Activated CD8-positive, alpha-beta memory T cell treated with anti-CD3 and anti-CD28 coated beads for 36 hours (primary cell): Measurements from ENCODE around the gene ID2. TPM values are rescaled to one million over a fixed set of nuclear protein-coding genes. Genes with fewer than 3 reads are reported as not detected.
"Not testable (repeated sequence)": the region's sequence is repeated elsewhere in the genome, so short reads cannot be mapped to it uniquely, and the experiment has no call there.

Experiments
- CTCF ChIA-PET: fragments of 350-600 bp; sonication (Branson Sonifier 250); formaldehyde crosslinking; loops from one replicate; lab custom pipeline; 2021; ENCODE audit warnings: antibody characterized with exemption; lab: Charles Lee
- POLR2A ChIA-PET: fragments of 350-600 bp; sonication (Branson Sonifier 250); formaldehyde crosslinking; loops from one replicate; lab custom pipeline; 2021; ENCODE audit warnings: antibody characterized with exemption; lab: Charles Lee
- total RNA-seq, 2 experiments: library from RNA; stranded (reverse); gene quantifications; one replicate each; pipeline ENCODE4 v1.2.3, GENCODE V29; 2021

The ID2 gene
- total RNA-seq, 2 experiments from 2014 or later = 125 to 133 TPM

DNA sequence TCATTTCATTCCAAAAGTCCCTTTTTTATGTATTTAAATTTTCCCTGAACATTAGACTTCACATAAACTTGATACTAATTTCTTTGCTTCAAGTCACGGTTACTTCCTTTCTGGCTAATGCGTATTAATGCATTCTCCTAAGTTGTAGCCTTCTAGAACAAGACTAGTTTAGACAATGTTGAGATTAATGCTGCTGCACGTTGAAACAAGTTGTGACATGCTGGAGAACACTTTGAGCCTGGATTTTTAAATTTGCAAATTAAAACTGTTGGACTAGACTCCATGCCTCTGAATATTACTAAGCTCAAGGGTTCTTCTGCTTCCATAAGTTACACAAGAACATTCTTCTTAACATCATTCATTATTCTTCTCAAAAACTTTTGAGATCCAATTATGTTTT is 29.1 kb downstream of the ID2 start:
- POLR2A ChIA-PET = no interaction called here
- CTCF ChIA-PET = no interaction called here

DNA sequence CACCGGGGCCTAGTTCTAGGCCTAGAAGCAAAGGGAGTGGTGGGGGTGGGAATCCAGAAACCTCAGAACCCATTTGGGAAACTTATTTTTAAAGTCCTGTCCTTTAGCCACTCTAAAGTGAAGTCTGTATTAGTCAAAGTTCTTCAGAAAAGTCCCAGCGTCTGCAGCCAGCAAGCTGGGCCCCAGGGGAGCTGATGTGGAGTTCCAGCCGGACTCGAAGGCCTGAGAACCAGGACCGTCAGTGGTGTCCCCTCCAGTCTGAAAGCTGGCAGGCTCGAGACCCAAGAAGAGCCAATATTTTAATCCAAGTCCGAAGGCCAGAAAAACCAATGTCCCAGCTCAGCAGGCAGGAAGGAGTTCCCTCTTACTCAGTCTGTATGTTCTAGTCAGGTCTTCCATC is 32.4 kb downstream of the ID2 start:
- POLR2A ChIA-PET = no interaction called here
- CTCF ChIA-PET = no interaction called here

DNA sequence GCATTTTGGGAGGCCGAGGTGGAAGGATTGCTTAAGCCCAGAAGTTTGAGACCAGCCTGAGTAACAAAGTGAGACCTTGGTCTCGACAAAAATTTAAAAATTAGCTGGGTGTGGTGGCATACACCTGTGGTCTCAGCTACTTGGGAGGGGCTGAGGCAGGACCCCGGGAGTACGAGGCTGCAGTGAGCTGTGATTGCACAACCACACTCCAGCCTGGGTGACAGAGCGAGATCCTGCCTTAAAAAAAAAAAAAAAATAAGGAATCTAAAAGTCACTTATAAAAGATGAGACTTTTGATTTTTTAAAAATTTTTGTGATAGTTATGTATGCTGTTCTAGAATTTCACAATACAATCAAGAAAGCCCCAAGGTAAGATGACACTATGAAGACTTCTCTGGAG is 33.1 kb downstream of the ID2 start:
- POLR2A ChIA-PET = no interaction called here
- CTCF ChIA-PET = no interaction called here

DNA sequence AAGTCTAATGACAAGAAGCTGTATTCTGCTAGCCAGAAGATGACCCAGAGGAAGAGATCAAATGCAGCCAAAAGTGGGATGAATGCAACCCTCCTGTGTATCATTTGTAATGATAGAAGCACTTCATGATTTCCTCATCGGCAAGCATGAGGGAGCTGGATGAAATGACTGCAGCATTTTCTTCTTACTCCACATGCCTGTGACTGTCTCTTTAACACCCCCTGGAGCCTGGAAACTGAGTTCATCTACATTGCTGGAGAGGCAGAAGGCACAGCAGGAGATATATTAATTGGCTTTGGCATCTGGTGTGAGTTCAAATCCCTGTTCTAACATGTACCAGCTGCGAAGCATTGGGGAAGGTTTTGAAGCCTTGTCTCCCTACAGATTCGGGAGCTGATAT is 37.7 kb downstream of the ID2 start:
- ChIA-PET CTCF (no interaction called here), POLR2A (no interaction called here)

DNA sequence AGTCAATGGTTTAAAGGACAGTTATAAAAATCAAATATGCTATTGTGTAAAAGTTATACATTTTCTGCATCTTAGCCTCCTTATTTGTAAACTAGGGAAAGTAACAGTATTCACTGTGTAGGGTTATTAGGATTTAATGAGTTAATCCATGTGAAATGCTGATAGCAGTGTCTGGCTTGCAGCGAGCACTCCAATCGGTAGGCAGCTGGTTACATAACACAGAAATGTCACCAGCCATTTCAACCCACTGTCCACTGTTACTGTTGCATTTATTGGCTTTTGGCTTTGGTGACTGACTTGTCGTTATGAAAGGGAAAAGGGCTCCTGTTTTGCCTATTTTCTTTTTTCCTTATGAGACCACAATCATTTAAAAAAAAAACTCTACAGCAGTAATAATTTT is 38.9 kb downstream of the ID2 start:
- ChIA-PET CTCF (interaction anchor here (0.7 kb wide), 1 partner anchor 29 kb away, joined by 3 read pairs; no protein-coding TSS in a partner anchor), POLR2A (no interaction called here)

DNA sequence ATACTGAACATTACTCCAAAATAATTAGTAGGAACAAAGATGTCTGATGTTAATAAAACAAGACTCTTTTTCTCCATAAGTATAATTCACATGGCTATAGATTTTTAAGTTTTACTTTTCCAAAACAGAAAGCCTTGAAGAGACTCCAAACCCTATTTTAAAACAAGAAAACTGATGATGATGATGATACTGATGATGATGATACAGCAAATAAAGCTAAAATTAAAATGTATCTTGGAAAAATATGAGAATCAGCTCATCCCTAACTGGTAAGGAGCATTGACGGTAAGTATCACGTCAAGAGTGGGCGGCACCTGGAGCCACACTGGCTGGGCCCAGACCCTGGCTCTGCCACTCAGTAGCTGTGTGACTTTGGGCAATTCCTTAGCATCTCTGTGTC is 39.6 kb downstream of the ID2 start:
- CTCF ChIA-PET = interaction anchor here (0.7 kb wide), 1 partner anchor 28 kb away, joined by 3 read pairs; no protein-coding TSS in a partner anchor
- POLR2A ChIA-PET = no interaction called here

DNA sequence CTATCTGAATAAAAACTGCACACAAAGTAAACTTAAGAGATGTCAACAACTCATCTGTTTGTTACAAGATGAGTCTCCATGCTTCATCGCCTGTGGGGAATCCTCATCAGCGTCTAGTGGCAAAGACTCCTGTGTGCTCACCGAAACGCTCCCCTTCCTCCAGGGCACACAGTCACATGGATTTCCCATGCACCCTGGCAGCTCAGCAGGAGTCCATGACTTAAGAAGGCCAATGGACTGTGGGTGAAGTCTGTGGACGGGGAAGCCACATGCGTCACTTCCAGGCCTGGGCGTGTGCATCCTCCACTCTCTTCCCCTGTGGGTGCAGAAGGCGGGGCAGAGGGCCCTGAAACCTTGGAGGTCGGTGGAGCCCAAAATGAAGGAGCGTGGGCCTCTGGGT is 41.1 kb downstream of the ID2 start:
- POLR2A ChIA-PET = no interaction called here
- CTCF ChIA-PET = no interaction called here

DNA sequence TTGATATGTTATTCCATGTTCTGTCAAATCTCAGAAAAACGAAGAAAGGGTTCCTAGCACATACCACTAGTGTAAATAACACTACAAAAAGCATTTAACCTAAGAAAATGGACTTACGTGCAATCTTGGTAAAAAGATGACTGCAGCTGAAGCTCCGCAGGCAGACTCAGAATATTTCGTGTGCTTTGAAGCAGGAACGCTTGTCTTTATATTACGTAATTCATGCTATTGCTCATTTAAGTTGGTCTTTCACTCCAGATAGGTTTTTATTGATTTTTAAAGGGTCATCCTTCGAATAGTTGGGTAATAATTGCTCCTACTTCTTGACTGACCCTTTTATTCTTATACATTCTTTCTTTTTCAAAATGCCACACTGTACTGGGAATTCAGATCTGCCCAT is 44.0 kb downstream of the ID2 start:
- ChIA-PET POLR2A (no interaction called here), CTCF (no interaction called here)

DNA sequence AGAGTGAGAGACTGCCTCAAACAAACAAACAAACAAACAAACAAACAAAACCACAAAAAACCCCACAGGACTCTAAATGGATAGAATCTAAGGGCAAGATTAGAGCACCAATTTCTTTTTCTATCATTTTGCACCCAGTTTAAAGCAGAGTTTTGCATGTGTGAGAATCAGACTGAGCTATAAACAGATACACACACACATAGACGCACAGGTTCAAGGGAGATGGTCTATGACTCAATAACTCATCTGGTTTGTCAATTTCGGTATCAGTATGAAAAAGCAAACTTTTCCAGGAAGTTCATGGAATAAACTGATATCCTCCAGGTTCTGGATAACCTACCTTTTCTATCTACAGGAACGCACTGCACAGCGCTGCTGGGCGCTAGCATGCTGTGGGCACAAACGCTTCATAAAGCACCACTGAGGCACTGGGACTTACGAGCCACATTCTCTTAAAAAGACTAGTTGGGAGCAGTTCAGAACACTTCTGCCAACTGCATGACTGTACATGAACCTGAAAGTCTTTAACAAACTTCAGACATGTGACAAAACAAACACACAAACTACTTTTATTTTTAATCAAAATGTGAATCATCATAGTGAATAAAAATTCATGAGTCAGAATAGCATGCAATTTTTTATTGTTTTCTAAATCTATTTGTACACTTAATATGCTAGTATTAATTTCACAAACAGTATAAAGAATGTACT is 46.6 kb downstream of the ID2 start:
- ChIA-PET CTCF (no interaction called here), POLR2A (no interaction called here)

DNA sequence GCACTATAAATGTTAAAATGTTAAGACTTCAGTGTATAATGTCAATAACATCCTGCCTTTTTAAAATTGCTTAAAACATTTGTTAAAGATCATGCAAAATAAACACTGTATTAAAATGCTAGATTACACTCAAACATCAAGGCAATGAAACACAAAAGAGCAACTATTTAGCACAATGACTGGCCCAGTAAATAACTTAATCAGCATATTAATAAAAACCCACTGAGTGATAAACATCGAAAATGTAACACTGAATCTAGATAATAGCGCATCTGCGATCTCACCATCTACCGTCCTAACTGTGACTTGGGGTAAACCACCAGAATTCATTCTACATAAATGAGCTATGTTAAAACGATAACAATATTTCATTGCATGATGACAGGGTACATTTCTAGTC is 47.2 kb downstream of the ID2 start:
- CTCF ChIA-PET, POLR2A ChIA-PET: not testable (repeated sequence)

DNA sequence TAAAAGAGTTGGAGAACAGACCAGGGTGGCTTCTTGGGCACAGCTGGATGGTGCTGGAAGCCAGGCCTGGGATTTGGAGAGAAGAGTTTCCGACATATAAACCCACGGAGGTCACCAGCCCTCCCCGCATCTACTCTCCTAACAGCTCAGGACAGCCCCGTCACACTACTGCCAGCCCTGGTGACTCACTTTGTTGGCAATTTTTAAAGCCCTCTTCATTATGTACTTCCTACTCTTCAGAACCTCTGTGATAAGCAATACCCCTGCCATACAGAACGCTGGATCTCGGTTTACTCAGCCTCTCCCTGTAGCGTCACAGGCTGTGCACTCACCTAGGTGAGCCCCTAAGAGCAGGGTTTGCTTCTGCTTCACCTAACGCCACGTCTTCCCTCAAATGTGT is 48.1 kb downstream of the ID2 start:
- ChIA-PET POLR2A (no interaction called here), CTCF (no interaction called here)

DNA sequence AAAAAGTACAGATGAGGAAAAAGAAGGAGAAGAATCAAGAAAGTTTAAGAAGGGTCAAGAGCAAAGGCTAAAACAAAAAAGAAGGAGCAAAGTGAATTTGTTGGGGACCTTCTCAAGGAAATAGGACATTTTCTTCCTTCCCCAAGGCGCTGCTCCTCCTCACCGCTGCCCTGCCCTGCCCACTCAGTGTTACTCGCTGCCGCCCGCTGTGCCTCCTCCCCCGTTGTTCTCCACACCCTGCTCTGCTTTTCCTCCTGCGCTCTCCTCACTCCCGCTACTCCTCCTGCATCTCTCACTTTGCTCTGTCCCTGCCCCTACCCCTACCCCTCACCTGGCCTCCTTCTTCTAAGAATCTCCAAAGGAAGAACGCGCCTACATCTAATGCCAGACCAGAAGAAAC is 50.7 kb downstream of the ID2 start:
- CTCF ChIA-PET = no interaction called here
- POLR2A ChIA-PET = no interaction called here

Other genes starting within 250 kb of the ID2 start
- gene KIDINS220, start 155.6 kb downstream of the ID2 start, total RNA-seq = 10 to 100 TPM; 25.6 to 27.0 TPM